ENCODE results near the gene GYS1.

GYS1 gene

GRCh38 chr19:48966541-48967345 is 26.4 kb downstream of the GYS1 start:
- H2BK15ac ChIP-seq (replicated peaks; ENCODE audit: low read depth): no peak overlapping the region
- H3K79me1 ChIP-seq (ENCODE audit: low read length): peaks cover 6% of the 10 kb centered on the region
- no peak overlapping the region for H3K4ac ChIP-seq (ENCODE audit: low read depth, low read length)
- no peak overlapping the region for H4K8ac ChIP-seq (ENCODE audit: low read depth, low read length)
- no peak overlapping the region for H4K5ac ChIP-seq (ENCODE audit: low read length)
- no peak overlapping the region for H3K18ac ChIP-seq (ENCODE audit: low read length)
- no peaks in the 10 kb centered on the region for H3K36me3 ChIP-seq (ENCODE audit: control insufficient read depth, insufficient read depth, low read length)
- peak overlapping the region; percentile 96 for H3K56ac ChIP-seq (ENCODE audit: low read length)
- peaks cover 13% of the 10 kb centered on the region for H3K79me2 ChIP-seq (ENCODE audit: control insufficient read depth, insufficient read depth, low read length)
- H3K9ac ChIP-seq (ENCODE audit: low read length): peak overlapping the region; percentile 95
- peak overlapping the region; percentile 99 for H3K4me2 ChIP-seq (ENCODE audit: low read length)
- H3K4me3 ChIP-seq (ENCODE audit: low read length): peak overlapping the region; percentile 99
- no peak overlapping the region for H2AK5ac ChIP-seq (ENCODE audit: low read length)
- H3K23ac ChIP-seq (ENCODE audit: low read length): no peak overlapping the region
- WGBS (ENCODE audit: extremely low coverage, insufficient coverage, low lambda C conversion rate): no CpG with 5 or more reads among the region's 10 CpGs
- H3K27ac ChIP-seq (ENCODE audit: low read depth, low read length): no peak overlapping the region
- H3K27me3 ChIP-seq (ENCODE audit: insufficient read depth, low read length, poor library complexity): no peaks in the 10 kb centered on the region
- H2BK120ac ChIP-seq (ENCODE audit: low read depth, low read length): no peak overlapping the region
- H3K4me1 ChIP-seq (ENCODE audit: control insufficient read depth, low read depth, low read length): peaks cover 16% of the 10 kb centered on the region
- DNase-seq: peak; percentile 32
- H2BK5ac ChIP-seq (ENCODE audit: low read length): no peak overlapping the region

DNA sequence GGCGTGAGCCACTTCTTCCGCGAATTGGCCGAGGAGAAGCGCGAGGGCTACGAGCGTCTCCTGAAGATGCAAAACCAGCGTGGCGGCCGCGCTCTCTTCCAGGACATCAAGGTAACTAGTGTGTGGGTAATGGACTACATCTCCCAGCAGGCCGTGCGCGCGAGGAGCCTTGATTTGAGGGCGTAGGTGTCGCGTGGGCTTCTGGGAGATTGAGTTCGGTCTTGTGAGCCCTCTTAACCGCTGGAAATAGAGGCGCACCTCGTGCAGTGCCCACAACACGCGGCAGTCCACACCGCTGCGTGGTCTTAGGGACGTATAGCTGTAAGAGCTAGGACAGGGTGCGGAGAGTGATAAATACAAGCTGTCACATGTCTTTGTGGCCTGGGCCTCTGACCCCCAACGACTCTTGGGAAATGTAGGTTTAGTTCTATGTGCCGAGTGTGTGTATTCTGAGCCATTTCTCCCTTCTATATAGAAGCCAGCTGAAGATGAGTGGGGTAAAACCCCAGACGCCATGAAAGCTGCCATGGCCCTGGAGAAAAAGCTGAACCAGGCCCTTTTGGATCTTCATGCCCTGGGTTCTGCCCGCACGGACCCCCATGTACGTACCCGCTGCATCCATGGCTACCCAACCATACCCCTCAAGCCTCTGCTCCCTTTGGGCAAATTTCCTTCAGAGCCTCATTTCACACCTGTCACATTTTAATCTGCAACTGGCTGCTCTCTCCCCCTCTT is 27.1 kb downstream of the GYS1 start:
- Histone ChIP-seq H3K4me3 (ENCODE audit: low read length) (peak overlapping the region; percentile 99), H3K56ac (ENCODE audit: low read length) (peak overlapping the region; percentile 96), H2BK5ac (ENCODE audit: low read length) (no peak overlapping the region), H3K4me1 (ENCODE audit: control insufficient read depth, low read depth, low read length) (peaks cover 16% of the 10 kb centered on the region), H3K27ac (ENCODE audit: low read depth, low read length) (peak overlapping the region; percentile 32), H2BK15ac (replicated peaks; ENCODE audit: low read depth) (no peak overlapping the region), H3K79me1 (ENCODE audit: low read length) (peaks cover 6% of the 10 kb centered on the region), H4K8ac (ENCODE audit: low read depth, low read length) (no peak overlapping the region), H3K23ac (ENCODE audit: low read length) (peak overlapping the region; percentile 96), H3K4me2 (ENCODE audit: low read length) (peak overlapping the region; percentile 99), H3K36me3 (ENCODE audit: control insufficient read depth, insufficient read depth, low read length) (no peaks in the 10 kb centered on the region), H3K4ac (ENCODE audit: low read depth, low read length) (no peak overlapping the region), H3K9ac (ENCODE audit: low read length) (peak overlapping the region; percentile 95), H2BK120ac (ENCODE audit: low read depth, low read length) (no peak overlapping the region), H4K5ac (ENCODE audit: low read length) (no peak overlapping the region), H3K18ac (ENCODE audit: low read length) (no peak overlapping the region), H3K79me2 (ENCODE audit: control insufficient read depth, insufficient read depth, low read length) (peaks cover 13% of the 10 kb centered on the region), H2AK5ac (ENCODE audit: low read length) (peak overlapping the region; percentile 93), H3K27me3 (ENCODE audit: insufficient read depth, low read length, poor library complexity) (no peaks in the 10 kb centered on the region)
- DNase-seq: peak; percentile 91
- no CpG with 5 or more reads among the region's 36 CpGs for WGBS (ENCODE audit: extremely low coverage, insufficient coverage, low lambda C conversion rate)

GRCh38 chr19:48965040-48965805 is 27.9 kb downstream of the GYS1 start, which contains the start of gene FTL:
Gene FTL (plus strand): TSS chr19:48965309. CDS start chr19:48965508, 199 bp downstream.
- Histone ChIP-seq H3K4me3 (ENCODE audit: low read length) (peak within 1 kb of the TSS; percentile 99), H3K27me3 (ENCODE audit: insufficient read depth, low read length, poor library complexity) (no peaks in the 10 kb centered on the region), H3K4me1 (ENCODE audit: control insufficient read depth, low read depth, low read length) (peaks cover 16% of the 10 kb centered on the region), H2BK5ac (ENCODE audit: low read length) (peak within 1 kb of the TSS; percentile 94), H3K23ac (ENCODE audit: low read length) (peak within 1 kb of the TSS; percentile 96), H3K79me2 (ENCODE audit: control insufficient read depth, insufficient read depth, low read length) (peaks cover 13% of the 10 kb centered on the region), H3K4ac (ENCODE audit: low read depth, low read length) (peak within 1 kb of the TSS; percentile 99), H3K36me3 (ENCODE audit: control insufficient read depth, insufficient read depth, low read length) (no peaks in the 10 kb centered on the region), H3K9ac (ENCODE audit: low read length) (peak within 1 kb of the TSS; percentile 95), H3K56ac (ENCODE audit: low read length) (peak within 1 kb of the TSS; percentile 96), H3K4me2 (ENCODE audit: low read length) (peak within 1 kb of the TSS; percentile 99), H3K79me1 (ENCODE audit: low read length) (peaks cover 6% of the 10 kb centered on the region), H2AK5ac (ENCODE audit: low read length) (peak within 1 kb of the TSS; percentile 93), H4K8ac (ENCODE audit: low read depth, low read length) (no peak within 1 kb of the TSS), H3K27ac (ENCODE audit: low read depth, low read length) (peak within 1 kb of the TSS; percentile 95), H2BK15ac (replicated peaks; ENCODE audit: low read depth) (peak within 1 kb of the TSS; percentile 14), H4K5ac (ENCODE audit: low read length) (peak within 1 kb of the TSS; percentile 90), H3K18ac (ENCODE audit: low read length) (peak within 1 kb of the TSS; percentile 97), H2BK120ac (ENCODE audit: low read depth, low read length) (peak within 1 kb of the TSS; percentile 98)
- peak; percentile 97 for DNase-seq
- no CpG with 5 or more reads among the region's 52 CpGs for WGBS (ENCODE audit: extremely low coverage, insufficient coverage, low lambda C conversion rate)

- Histone ChIP-seq H3K36me3 (ENCODE audit: control insufficient read depth, insufficient read depth, low read length) (no peaks in the 10 kb centered on the region), H2BK15ac (replicated peaks; ENCODE audit: low read depth) (peak overlapping the region; percentile 14), H3K4me1 (ENCODE audit: control insufficient read depth, low read depth, low read length) (peaks cover 16% of the 10 kb centered on the region), H2BK120ac (ENCODE audit: low read depth, low read length) (peak overlapping the region; percentile 98), H3K4me2 (ENCODE audit: low read length) (peak overlapping the region; percentile 70), H4K8ac (ENCODE audit: low read depth, low read length) (no peak overlapping the region), H3K56ac (ENCODE audit: low read length) (peak overlapping the region; percentile 92), H4K5ac (ENCODE audit: low read length) (peak overlapping the region; percentile 90), H2AK5ac (ENCODE audit: low read length) (peak overlapping the region; percentile 52), H3K9ac (ENCODE audit: low read length) (peak overlapping the region; percentile 79), H3K27ac (ENCODE audit: low read depth, low read length) (peak overlapping the region; percentile 95), H2BK5ac (ENCODE audit: low read length) (peak overlapping the region; percentile 94), H3K4me3 (ENCODE audit: low read length) (peak overlapping the region; percentile 10), H3K79me1 (ENCODE audit: low read length) (peaks cover 6% of the 10 kb centered on the region), H3K27me3 (ENCODE audit: insufficient read depth, low read length, poor library complexity) (no peaks in the 10 kb centered on the region), H3K79me2 (ENCODE audit: control insufficient read depth, insufficient read depth, low read length) (peaks cover 13% of the 10 kb centered on the region), H3K18ac (ENCODE audit: low read length) (peak overlapping the region; percentile 97), H3K23ac (ENCODE audit: low read length) (peak overlapping the region; percentile 80), H3K4ac (ENCODE audit: low read depth, low read length) (peak overlapping the region; percentile 99)
- WGBS (ENCODE audit: extremely low coverage, insufficient coverage, low lambda C conversion rate): no CpG with 5 or more reads among the region's 19 CpGs
- DNase-seq: peak; percentile 90
Observed at GRCh38 chr19:48964205-48965039, 28.7 kb downstream of the GYS1 start.
